ENCODE results near the gene PNO1.

DNA sequence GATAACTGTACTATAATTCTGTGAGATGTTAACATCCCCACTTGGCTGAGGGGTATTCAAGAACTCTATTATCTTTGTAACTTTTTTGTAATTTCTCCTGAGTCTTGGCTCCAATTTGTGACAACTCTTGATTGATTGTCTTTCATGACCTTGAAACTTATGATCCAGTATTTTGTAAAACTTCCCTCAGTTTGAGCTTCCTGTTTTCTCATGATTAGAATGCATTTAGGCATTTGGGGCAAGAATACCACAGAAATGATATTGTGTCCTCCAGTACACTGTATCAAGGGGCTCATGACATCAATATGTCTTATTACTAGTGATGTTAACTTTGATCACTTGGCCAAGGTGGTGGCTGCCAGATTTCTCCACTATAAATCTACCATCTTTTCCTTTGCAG lies 37.4 kb downstream of the PNO1 start:
- TF ChIP-seq, protein P1, sequence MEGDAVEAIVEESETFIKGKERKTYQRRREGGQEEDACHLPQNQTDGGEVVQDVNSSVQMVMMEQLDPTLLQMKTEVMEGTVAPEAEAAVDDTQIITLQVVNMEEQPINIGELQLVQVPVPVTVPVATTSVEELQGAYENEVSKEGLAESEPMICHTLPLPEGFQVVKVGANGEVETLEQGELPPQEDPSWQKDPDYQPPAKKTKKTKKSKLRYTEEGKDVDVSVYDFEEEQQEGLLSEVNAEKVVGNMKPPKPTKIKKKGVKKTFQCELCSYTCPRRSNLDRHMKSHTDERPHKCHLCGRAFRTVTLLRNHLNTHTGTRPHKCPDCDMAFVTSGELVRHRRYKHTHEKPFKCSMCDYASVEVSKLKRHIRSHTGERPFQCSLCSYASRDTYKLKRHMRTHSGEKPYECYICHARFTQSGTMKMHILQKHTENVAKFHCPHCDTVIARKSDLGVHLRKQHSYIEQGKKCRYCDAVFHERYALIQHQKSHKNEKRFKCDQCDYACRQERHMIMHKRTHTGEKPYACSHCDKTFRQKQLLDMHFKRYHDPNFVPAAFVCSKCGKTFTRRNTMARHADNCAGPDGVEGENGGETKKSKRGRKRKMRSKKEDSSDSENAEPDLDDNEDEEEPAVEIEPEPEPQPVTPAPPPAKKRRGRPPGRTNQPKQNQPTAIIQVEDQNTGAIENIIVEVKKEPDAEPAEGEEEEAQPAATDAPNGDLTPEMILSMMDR (IDR thresholded peaks at IDR 0.05; ENCODE audit: extremely low read depth in 1 of 2, insufficient read depth in 1 of 2, low read depth in 1 of 2, low read length in 2 of 2), result no peak
- TF ChIP-seq POLR2A (IDR thresholded peaks at IDR 0.05; ENCODE audit: low read depth, low read length) (no peak), JUN (IDR thresholded peaks at IDR 0.05; ENCODE audit: borderline replicate concordance, insufficient read depth, insufficient read length, low read depth) (no peak), POLR2AphosphoS5 (IDR thresholded peaks at IDR 0.05; ENCODE audit: insufficient read depth, low read depth, low read length) (no peak), EZH2 (IDR thresholded peaks at IDR 0.05; ENCODE audit: borderline replicate concordance, low read depth, low read length, severe bottlenecking) (no peak), MYC (IDR thresholded peaks at IDR 0.05; ENCODE audit: low read depth, low read length) (no peak)
- TF ChIP-seq, protein P2, sequence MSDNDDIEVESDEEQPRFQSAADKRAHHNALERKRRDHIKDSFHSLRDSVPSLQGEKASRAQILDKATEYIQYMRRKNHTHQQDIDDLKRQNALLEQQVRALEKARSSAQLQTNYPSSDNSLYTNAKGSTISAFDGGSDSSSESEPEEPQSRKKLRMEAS (IDR thresholded peaks at IDR 0.05; ENCODE audit: insufficient read depth, insufficient read length), result no peak
